ENCODE data around the gene AFDN. TPM values are rescaled to one million over a fixed set of nuclear protein-coding genes. Genes with fewer than 3 reads are reported as not detected.

AFDN gene
- total and polyA plus RNA-seq, 2 donors (not counting 1 experiment from before 2014, with no cell fraction given) = 21.0 to 57.1 TPM

DNA sequence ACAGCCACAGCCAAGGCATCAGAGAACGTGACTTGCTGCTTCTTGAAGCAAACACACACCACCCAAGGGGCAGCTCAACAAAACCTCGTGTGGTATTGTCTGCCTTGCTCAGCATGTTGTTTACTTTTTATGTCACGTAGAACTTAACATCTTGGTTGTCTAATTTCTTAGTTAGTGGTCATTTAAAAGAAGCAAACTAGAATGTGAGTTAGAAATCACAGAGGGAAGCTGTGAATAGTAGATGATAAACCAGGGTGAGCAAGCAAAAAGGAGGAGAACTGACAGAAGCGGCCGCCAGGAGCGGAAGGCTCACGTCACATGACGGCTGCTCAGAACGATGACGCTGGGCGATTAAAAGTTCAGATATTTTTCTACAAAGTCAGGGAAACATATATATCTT is 119.3 kb downstream of the AFDN start:
- Histone ChIP-seq H3K9ac (ENCODE audit: insufficient read depth, low read length) (no peak overlapping the region), H3K9me3 (ENCODE audit: control insufficient read depth, insufficient read depth, low read depth, low read length) (no peaks in the 10 kb centered on the region), H3K27ac (ENCODE audit: insufficient read depth, low read length) (no peak overlapping the region), H2AFZ (ENCODE audit: low read length) (no peak overlapping the region), H3K4me2 (ENCODE audit: extremely low read depth, insufficient read depth, low read length) (no peak overlapping the region), H3K79me2 (ENCODE audit: control insufficient read depth, insufficient read depth, low read length) (no peaks in the 10 kb centered on the region), H3K4me3 (replicated peaks in 1 of 4; ENCODE audit: control extremely low read depth in 1 of 4, insufficient read depth in 1 of 4, low read depth in 3 of 4, low read length in 4 of 4) (no peak overlapping the region), H4K20me1 (ENCODE audit: control insufficient read depth, extremely low read depth, insufficient read depth, low read length) (no peaks in the 10 kb centered on the region), H3K4me1 (ENCODE audit: control insufficient read depth, extremely low read depth, insufficient read depth, low read length) (no peaks in the 10 kb centered on the region), H3K36me3 (ENCODE audit: control insufficient read depth, insufficient read depth, low read length) (peaks cover 7% of the 10 kb centered on the region), H3K27me3 (ENCODE audit: control insufficient read depth, insufficient read depth, low read length) (no peaks in the 10 kb centered on the region)
- no peak for TF ChIP-seq EZH2 (IDR thresholded peaks at IDR 0.05; ENCODE audit: low read length, missing control alignments)
- TF ChIP-seq, protein P1, sequence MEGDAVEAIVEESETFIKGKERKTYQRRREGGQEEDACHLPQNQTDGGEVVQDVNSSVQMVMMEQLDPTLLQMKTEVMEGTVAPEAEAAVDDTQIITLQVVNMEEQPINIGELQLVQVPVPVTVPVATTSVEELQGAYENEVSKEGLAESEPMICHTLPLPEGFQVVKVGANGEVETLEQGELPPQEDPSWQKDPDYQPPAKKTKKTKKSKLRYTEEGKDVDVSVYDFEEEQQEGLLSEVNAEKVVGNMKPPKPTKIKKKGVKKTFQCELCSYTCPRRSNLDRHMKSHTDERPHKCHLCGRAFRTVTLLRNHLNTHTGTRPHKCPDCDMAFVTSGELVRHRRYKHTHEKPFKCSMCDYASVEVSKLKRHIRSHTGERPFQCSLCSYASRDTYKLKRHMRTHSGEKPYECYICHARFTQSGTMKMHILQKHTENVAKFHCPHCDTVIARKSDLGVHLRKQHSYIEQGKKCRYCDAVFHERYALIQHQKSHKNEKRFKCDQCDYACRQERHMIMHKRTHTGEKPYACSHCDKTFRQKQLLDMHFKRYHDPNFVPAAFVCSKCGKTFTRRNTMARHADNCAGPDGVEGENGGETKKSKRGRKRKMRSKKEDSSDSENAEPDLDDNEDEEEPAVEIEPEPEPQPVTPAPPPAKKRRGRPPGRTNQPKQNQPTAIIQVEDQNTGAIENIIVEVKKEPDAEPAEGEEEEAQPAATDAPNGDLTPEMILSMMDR (conservative IDR thresholded peaks at IDR 0.05 in 1 of 2, IDR thresholded peaks at IDR 0.05 in 1 of 2; ENCODE audit: low read depth in 1 of 2, low read length in 2 of 2) = no peak
- peak in 1 of 2 donors; percentile 28 for DNase-seq (ENCODE audit: low read depth in 2 of 2)

DNA sequence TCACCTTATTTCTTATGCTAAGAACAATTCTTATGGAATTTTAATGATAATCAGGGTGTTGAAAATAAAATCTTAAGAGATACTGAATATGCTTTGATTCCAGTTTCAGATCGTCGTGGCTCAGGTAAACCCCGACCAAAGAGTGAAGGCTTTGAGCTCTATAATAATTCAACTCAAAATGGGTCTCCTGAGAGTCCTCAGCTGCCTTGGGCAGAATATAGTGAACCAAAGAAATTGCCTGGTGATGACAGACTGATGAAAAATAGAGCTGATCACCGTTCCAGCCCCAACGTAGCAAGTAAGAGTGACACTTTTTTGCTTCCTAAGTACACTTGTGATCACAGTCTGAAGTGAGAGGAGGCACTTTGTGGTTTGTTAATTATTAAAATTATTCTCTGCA is 119.9 kb downstream of the AFDN start:
- Histone ChIP-seq H3K79me2 (ENCODE audit: control insufficient read depth, insufficient read depth, low read length) (no peaks in the 10 kb centered on the region), H3K4me2 (ENCODE audit: extremely low read depth, insufficient read depth, low read length) (no peak overlapping the region), H3K9me3 (ENCODE audit: control insufficient read depth, insufficient read depth, low read depth, low read length) (no peaks in the 10 kb centered on the region), H4K20me1 (ENCODE audit: control insufficient read depth, extremely low read depth, insufficient read depth, low read length) (no peaks in the 10 kb centered on the region), H3K9ac (ENCODE audit: insufficient read depth, low read length) (no peak overlapping the region), H2AFZ (ENCODE audit: low read length) (no peak overlapping the region), H3K4me3 (replicated peaks in 1 of 4; ENCODE audit: control extremely low read depth in 1 of 4, insufficient read depth in 1 of 4, low read depth in 3 of 4, low read length in 4 of 4) (no peak overlapping the region), H3K36me3 (ENCODE audit: control insufficient read depth, insufficient read depth, low read length) (peaks cover 7% of the 10 kb centered on the region), H3K27ac (ENCODE audit: insufficient read depth, low read length) (no peak overlapping the region), H3K27me3 (ENCODE audit: control insufficient read depth, insufficient read depth, low read length) (no peaks in the 10 kb centered on the region), H3K4me1 (ENCODE audit: control insufficient read depth, extremely low read depth, insufficient read depth, low read length) (no peaks in the 10 kb centered on the region)
- DNase-seq (ENCODE audit: low read depth in 2 of 2) = no peak
- TF ChIP-seq, protein P1 (conservative IDR thresholded peaks at IDR 0.05 in 1 of 2, IDR thresholded peaks at IDR 0.05 in 1 of 2; ENCODE audit: low read depth in 1 of 2, low read length in 2 of 2) = no peak
- TF ChIP-seq EZH2 (IDR thresholded peaks at IDR 0.05; ENCODE audit: low read length, missing control alignments) = no peak

DNA sequence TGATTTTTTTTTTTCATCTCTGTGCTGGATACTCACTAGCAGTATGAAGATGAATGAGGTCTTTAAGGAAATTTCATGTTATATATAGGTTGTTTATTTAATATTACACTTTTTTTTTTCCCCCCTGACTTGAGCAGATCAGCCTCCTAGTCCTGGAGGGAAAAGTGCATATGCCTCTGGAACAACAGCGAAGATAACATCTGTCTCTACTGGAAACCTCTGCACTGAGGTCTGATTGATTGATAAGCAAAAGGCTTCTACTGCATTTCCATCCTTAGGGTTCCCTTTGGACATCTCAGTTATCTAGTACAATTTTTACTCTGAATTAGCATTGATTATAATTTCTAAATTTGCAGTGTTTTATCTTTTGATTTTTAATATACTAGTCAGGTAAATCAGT is 121.0 kb downstream of the AFDN start:
- H3K36me3 ChIP-seq (ENCODE audit: control insufficient read depth, insufficient read depth, low read length) = peaks cover 9% of the 10 kb centered on the region
- no peaks in the 10 kb centered on the region for H3K9me3 ChIP-seq (ENCODE audit: control insufficient read depth, insufficient read depth, low read depth, low read length)
- no peak for TF ChIP-seq EZH2 (IDR thresholded peaks at IDR 0.05; ENCODE audit: low read length, missing control alignments)
- TF ChIP-seq, protein P1 (conservative IDR thresholded peaks at IDR 0.05 in 1 of 2, IDR thresholded peaks at IDR 0.05 in 1 of 2; ENCODE audit: low read depth in 1 of 2, low read length in 2 of 2) = no peak
- H4K20me1 ChIP-seq (ENCODE audit: control insufficient read depth, extremely low read depth, insufficient read depth, low read length) = no peaks in the 10 kb centered on the region
- no peak overlapping the region for H3K4me2 ChIP-seq (ENCODE audit: extremely low read depth, insufficient read depth, low read length)
- no peaks in the 10 kb centered on the region for H3K27me3 ChIP-seq (ENCODE audit: control insufficient read depth, insufficient read depth, low read length)
- DNase-seq (ENCODE audit: low read depth in 2 of 2) = no peak
- no peaks in the 10 kb centered on the region for H3K79me2 ChIP-seq (ENCODE audit: control insufficient read depth, insufficient read depth, low read length)
- no peak overlapping the region for H2AFZ ChIP-seq (ENCODE audit: low read length)
- H3K4me1 ChIP-seq (ENCODE audit: control insufficient read depth, extremely low read depth, insufficient read depth, low read length) = no peaks in the 10 kb centered on the region
- H3K4me3 ChIP-seq (replicated peaks in 1 of 4; ENCODE audit: control extremely low read depth in 1 of 4, insufficient read depth in 1 of 4, low read depth in 3 of 4, low read length in 4 of 4) = no peak overlapping the region
- H3K9ac ChIP-seq (ENCODE audit: insufficient read depth, low read length) = no peak overlapping the region
- H3K27ac ChIP-seq (ENCODE audit: insufficient read depth, low read length) = no peak overlapping the region
